Keratinocyte (primary cell): ENCODE measurements around the gene NKAPD1.

ENCODE experiments used
- EZH2 ChIP-seq: IDR thresholded peaks from one replicate; pipeline ENCODE4 v1.6.1; 2012; ENCODE audit warnings: inconsistent platforms, mild to moderate bottlenecking, low read length, moderate library complexity
- TF ChIP-seq, protein P1 (sequence below), 3 experiments: IDR thresholded peaks in 1 of 3; conservative IDR thresholded peaks in 1 of 3; optimal IDR thresholded peaks in 1 of 3; 2 replicates in 2 of 3; 3 replicates in 1 of 3; pipeline versions ENCODE3 to v1.5.1; 2011; ENCODE audit warnings: low read length in 3 of 3, mild to moderate bottlenecking in 3 of 3, moderate library complexity in 2 of 3, control low read depth in 1 of 3, inconsistent platforms in 1 of 3; ENCODE audit not compliant: insufficient read depth in 2 of 3; ENCODE audit errors: extremely low read depth in 1 of 3

DNA sequence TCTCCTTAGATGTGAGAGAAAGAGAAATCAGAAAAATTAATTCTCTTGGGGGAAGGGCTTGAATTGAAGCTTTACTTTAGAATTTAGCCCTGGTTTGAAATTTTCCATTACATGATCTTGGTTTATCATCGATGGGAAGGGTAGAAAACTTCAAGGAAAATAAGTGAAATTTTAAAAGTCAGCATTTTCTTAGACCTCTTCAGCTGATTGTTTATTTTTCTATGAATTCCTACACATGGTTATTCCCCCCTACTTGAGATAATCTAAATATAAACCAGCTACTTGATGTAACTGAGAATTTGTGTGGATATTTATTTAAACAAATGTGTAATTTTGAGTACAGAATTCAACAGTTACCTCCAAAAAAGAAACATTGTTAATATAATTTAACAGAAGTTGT, 11.2 kb upstream of the NKAPD1 start:
- TF ChIP-seq, protein P1, sequence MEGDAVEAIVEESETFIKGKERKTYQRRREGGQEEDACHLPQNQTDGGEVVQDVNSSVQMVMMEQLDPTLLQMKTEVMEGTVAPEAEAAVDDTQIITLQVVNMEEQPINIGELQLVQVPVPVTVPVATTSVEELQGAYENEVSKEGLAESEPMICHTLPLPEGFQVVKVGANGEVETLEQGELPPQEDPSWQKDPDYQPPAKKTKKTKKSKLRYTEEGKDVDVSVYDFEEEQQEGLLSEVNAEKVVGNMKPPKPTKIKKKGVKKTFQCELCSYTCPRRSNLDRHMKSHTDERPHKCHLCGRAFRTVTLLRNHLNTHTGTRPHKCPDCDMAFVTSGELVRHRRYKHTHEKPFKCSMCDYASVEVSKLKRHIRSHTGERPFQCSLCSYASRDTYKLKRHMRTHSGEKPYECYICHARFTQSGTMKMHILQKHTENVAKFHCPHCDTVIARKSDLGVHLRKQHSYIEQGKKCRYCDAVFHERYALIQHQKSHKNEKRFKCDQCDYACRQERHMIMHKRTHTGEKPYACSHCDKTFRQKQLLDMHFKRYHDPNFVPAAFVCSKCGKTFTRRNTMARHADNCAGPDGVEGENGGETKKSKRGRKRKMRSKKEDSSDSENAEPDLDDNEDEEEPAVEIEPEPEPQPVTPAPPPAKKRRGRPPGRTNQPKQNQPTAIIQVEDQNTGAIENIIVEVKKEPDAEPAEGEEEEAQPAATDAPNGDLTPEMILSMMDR (optimal IDR thresholded peaks at IDR 0.05 in 1 of 3, IDR thresholded peaks at IDR 0.05 in 1 of 3, conservative IDR thresholded peaks at IDR 0.05 in 1 of 3; ENCODE audit: extremely low read depth in 1 of 3, insufficient read depth in 2 of 3, low read length in 3 of 3): no peak
- TF ChIP-seq EZH2: no peak
